GM10266 (cell line): ENCODE results near the gene DENND5B.

Experiments
- DNase-seq: peaks from one replicate; pipeline ENCODE4 v3.0.0; 2012; ENCODE audit errors: extremely low spot score
- CTCF ChIP-seq: IDR thresholded peaks from 2 replicates; pipeline ENCODE4 v1.5.1; 2012; ENCODE audit warnings: mild to moderate bottlenecking, low read depth; ENCODE audit not compliant: control insufficient read depth, insufficient read depth; ENCODE audit errors: missing control alignments

Gene DENND5B

DNA sequence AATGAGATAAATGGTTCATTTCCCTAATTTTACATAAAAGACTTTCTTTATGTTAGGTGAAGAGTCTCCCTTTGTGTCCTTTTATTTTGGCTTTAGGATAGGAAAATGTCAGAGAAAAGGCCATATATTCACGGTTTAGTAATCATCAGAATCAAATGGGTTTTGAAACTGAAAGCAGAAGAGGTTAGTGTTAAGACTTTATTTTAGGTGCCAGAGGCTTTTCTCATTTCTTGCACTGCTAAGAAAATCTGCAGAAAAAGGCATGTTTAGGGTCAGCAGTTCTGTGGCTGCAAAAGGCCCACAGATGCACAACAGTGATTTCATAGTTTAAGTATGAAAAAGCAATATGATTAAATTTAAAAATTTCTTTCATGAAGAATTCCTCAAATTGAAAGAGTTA, 184.6 kb downstream of the DENND5B start:
- DNase-seq: peak; percentile 40
- no peak for TF ChIP-seq CTCF

- no peak for DNase-seq
- no peak for TF ChIP-seq CTCF
Measured at GRCh38 chr12:31405021-31405420, 185.9 kb downstream of the DENND5B start.

DNA sequence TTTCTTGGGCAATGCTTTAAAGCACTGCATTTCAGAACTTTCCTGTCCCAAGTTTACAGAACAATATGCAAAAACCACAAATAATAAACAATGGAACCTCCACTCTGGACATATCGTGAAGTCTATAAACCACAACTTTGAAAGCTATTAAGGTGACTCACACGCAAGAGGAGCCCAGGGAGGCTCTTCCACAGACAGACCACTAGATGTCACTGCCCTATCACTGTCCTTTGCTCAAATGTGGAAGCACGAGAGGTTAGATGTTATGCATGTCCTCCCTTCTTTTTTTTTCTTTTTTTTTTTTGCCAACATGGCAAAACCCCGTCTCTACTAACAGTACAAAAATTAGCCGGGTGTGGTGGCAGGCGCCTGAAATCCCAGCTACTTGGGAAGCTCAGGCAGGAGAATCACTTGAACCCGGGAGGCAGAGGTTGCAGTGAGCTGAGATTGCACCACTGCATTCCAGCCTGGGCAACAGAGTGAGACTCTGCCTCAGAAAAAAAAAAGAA, 187.8 kb downstream of the DENND5B start:
- peak; percentile 67 for DNase-seq
- peak; percentile 90 for TF ChIP-seq CTCF

DNA sequence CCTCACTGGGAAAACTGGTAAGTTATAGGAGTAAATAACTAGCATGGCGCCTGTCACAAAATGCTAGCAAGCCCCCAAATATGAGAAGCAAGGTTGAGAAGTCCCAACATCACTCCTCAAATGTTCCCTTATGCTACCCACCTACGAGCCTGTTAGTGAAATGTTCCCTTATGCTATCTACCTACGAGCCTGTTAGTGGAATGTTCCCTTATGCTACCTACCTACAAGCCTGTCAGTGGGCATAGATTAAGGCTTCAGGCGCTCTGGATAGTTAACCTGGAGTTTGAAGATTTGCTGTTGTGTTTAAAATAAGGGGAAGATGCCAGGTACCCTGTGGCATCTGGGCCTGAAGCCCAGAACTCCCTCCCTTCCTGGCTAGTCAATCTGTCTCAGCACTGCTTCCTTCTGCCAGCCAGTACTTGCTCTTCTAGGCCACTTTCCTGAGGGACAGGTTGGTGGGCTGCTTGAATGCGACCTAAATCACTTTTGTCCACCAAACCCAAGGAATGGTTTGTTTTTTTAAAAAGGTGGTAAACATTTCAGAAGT, 197.9 kb downstream of the DENND5B start:
- DNase-seq: no peak
- TF ChIP-seq CTCF: no peak

GRCh38 chr12:31390991-31391390, 199.9 kb downstream of the DENND5B start:
- no peak for TF ChIP-seq CTCF
- DNase-seq: no peak

DNA sequence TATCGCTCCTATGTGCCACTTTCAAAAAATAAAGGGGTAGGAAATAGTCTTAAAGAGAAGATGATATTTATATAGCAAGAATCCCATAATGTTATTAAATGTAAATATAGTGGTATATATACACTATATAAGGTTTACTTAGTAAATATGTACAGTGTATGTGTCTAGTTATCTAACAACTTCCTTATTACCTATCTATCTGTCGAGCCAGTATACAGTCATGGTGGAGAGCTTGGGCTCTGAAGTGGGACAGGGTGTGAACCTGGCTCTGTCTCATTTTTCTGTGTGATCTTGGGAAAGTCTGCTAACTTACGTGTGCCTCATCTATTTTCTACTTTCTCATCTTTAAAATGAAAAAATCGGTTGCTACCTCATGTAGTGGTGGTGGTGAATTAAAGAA, 202.2 kb downstream of the DENND5B start:
- DNase-seq: no peak
- TF ChIP-seq CTCF: no peak

GRCh38 chr12:31387466-31387865, 203.5 kb downstream of the DENND5B start:
- DNase-seq: no peak
- TF ChIP-seq CTCF: no peak
